Measurements from ENCODE around the gene C1QTNF1. TPM values are rescaled to one million over a fixed set of nuclear protein-coding genes. Genes with fewer than 3 reads are reported as not detected.

Gene C1QTNF1
- total RNA-seq, 1 donor, result 0.10 TPM

DNA sequence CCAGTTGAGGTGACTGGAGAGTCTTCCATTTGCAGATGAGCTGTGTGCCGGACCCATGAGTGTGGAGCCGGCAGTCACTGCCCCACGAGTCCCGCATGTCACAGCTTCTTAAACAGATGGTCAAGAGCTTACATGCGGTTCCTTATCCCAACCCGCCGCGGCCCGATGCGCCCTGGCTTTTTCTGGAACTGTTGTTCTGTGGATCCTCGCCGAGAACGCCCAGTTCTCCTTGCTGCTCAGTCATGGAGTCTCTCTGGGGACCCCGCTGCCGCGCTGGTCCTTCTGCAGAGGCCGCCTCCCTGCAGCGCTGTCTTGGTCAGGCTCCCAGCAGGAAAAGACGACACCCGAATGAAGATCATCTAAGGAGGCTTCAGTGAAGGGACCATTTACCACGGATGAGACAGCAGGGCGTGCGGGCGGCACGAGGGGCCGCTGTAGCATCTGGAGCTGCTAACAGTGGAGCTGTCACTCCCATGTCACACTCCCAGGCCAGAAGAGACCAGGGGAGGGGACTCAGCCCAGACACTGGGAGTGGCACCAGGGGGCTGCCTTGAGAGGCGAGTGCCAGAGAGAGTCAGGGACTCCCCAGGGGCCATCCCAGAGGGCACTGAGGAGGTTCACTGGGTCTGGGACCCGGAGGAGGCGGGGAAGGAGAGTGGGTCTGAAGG, 33.5 kb upstream of the C1QTNF1 start:
- H3K4me3 ChIP-seq (ENCODE audit: low read length), result no peak overlapping the region
- no peaks in the 10 kb centered on the region for H3K9me3 ChIP-seq (ENCODE audit: low read depth, low read length)
- H3K4me1 ChIP-seq (ENCODE audit: insufficient read depth, low read length), result peaks cover 31% of the 10 kb centered on the region
- no peaks in the 10 kb centered on the region for H3K27me3 ChIP-seq (ENCODE audit: insufficient read depth, low read length)

DNA sequence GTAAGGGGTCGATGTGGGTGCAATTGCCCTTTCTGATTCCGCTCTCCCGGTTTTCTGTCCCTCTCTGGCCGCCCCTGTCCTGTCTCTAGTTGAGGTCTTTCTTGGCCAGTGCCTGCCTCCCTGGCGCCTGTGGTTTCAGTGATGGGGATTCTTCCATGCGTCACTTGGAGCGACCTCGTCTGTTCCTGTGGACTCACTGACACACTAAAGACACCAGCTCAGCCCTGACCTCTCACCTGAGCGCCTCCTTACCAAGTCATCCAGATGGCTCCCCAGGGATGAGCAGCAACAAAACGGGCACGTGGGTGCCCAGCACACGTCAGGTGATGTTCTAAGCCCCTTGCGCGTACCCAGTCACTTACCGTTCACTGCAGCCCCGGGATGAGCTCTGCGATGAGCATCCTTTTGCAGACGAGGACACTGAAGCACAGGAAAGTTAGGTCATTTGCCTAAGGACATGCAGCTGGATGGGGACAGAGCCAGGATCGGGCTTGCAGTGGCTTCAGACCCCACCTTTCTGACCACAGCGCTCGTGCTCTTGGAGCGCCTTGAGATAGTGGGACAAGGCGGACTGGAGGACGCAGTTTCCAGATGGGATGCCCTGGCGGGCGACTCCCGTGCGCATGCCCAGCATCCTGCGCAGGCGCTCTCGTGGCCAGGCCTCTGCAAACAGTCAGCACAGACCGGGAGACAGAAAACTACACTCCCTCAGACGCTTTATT, 32.8 kb upstream of the C1QTNF1 start:
- Histone ChIP-seq H3K27me3 (ENCODE audit: insufficient read depth, low read length) (no peaks in the 10 kb centered on the region), H3K4me3 (ENCODE audit: low read length) (no peak overlapping the region), H3K9me3 (ENCODE audit: low read depth, low read length) (no peaks in the 10 kb centered on the region), H3K4me1 (ENCODE audit: insufficient read depth, low read length) (peaks cover 24% of the 10 kb centered on the region)

DNA sequence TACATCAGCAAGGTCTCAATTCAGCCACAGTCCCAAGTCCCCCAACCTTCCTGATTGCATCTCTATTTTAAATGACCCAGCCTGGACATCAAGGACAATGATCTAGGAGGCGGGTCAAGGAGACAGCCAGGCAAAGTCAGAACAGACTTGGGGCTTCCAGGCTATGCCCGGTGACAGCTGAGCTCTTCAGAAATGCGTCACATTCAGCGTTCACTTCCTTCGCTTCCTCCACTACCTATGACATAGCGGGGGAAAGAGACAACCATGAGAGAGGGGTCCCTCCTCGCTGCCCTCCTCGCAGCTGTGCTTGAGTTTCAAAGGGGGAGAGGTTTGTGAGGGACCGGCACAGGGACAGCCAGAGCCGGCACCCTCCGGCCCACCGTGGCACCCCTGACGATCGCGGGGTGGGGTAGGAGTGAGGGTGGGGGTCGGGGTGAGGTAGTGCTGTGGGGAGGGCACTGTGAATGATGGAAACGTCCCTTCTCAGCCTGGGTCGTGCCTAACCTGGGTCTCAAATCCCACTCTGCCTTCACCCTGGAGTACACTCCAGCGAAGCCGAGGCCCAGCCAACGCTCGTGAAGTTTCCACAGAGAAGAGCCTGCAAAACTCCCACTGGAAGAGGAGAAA, 31.9 kb upstream of the C1QTNF1 start:
- H3K27me3 ChIP-seq (ENCODE audit: insufficient read depth, low read length), result no peaks in the 10 kb centered on the region
- no peaks in the 10 kb centered on the region for H3K9me3 ChIP-seq (ENCODE audit: low read depth, low read length)
- H3K4me1 ChIP-seq (ENCODE audit: insufficient read depth, low read length), result peaks cover 15% of the 10 kb centered on the region
- no peak overlapping the region for H3K4me3 ChIP-seq (ENCODE audit: low read length)

DNA sequence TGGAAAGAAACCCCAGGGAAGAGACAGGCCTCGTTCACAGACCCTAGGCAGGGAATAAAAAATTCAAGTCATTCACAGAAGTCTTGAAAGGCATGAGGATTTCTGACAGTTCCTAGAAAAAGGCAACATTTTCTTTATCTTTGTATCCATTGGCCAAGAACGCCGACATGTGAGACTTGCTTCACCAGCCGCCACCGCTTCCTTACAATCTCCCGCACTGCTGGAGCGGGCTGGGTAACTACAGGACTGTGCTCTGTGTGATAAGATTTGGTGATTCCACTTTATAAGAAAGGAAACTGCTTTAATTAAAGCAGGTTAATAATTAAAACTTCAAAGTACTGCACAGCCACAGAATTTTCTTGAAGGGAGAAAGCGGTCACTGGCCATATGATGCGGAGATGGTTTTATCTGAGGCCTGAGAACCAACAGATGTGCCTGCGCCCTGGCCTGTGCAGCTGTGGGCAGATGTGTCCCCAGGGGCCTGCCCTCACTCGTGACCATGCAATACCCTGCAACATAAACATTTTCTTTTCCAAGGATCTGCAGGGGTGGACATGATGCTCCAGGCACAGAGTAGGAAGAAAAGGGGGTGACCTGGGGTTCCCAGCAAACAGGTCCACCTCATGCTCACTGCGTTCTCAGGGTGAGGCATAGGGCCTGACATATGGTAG, 31.3 kb upstream of the C1QTNF1 start:
- no peak overlapping the region for H3K4me3 ChIP-seq (ENCODE audit: low read length)
- peaks cover 9% of the 10 kb centered on the region for H3K4me1 ChIP-seq (ENCODE audit: insufficient read depth, low read length)
- no peaks in the 10 kb centered on the region for H3K27me3 ChIP-seq (ENCODE audit: insufficient read depth, low read length)
- no peaks in the 10 kb centered on the region for H3K9me3 ChIP-seq (ENCODE audit: low read depth, low read length)

DNA sequence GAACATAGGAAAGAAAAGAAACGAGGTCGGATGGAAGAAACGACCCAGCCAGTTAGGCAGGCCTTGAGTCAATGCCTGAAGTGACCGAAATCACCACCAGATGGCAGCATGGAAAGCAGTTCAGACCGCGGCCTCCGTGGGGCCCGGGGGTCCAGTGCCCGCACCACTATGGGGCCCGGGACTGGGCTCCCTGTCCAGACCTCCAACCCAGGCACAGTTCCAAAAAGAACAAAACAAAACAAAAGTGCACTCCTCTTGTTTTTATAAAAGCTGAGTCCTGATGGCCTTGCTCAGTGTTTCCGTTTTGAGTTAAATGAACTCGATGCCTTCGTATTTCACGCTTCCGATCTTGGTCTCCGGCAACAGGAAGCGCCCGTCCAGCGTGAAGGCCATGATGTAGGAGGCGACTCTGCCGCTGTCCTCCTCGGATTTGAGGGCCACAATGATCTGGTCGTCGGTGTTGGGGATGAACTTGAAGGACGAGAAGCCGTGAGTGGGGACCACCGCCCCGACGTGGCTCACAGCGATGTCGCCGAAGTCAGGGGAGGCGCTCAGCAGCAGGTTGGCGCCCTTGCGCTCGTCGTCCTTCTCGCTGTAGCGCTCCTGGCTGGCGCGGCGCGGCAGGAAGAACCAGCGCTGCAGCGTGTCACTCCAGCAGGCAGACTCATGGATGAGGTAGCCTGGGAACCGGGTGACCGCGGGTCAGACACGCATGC, 30.6 kb upstream of the C1QTNF1 start:
- Histone ChIP-seq H3K27me3 (ENCODE audit: insufficient read depth, low read length) (no peaks in the 10 kb centered on the region), H3K4me1 (ENCODE audit: insufficient read depth, low read length) (peaks cover 2% of the 10 kb centered on the region), H3K9me3 (ENCODE audit: low read depth, low read length) (no peaks in the 10 kb centered on the region)

DNA sequence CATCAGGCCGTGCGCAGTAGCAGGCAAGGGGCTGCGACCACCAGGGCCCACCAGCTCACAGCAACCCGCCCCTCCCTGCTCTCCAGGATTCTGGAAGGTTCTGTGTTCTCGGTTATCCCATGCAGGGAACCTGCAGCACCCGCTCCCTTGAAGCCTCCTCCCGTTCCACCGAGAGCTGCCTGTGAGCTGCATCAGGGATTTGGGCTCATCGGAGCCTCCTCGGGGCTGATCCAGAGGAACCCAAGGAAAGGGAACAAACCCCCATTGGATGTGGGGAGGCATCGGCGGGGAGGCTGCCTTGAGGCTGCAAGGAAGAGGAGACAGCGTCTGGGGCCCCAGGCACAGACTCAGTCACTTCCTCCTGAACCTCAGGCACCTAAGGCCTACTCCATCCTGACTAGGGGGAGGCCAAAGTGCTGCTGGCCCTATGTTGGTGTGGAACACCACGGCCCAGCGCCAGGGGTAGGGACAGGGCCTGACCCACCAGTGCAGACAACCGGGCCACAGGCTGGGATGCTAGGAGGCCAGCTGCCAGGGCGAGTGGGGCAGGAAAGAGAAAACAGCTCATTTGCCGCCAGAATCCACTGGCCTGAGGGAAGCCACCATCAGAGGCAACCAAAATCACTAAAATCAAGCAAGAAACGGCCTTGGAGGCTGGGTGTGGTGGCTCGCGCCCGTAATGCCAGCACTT, 29.8 kb upstream of the C1QTNF1 start:
- H3K9me3 ChIP-seq (ENCODE audit: low read depth, low read length), result no peaks in the 10 kb centered on the region
- no peaks in the 10 kb centered on the region for H3K27me3 ChIP-seq (ENCODE audit: insufficient read depth, low read length)
- H3K4me3 ChIP-seq (ENCODE audit: low read length), result no peak overlapping the region
- H3K4me1 ChIP-seq (ENCODE audit: insufficient read depth, low read length), result no peaks in the 10 kb centered on the region

More for the DNA sequence above, 30.6 kb upstream of the C1QTNF1 start:
- H3K4me3 ChIP-seq (ENCODE audit: low read length), result no peak overlapping the region

GRCh38 chr17:78995022-78995760, 28.8 kb upstream of the C1QTNF1 start:
- no peak overlapping the region for H3K4me3 ChIP-seq (ENCODE audit: low read length)

DNA sequence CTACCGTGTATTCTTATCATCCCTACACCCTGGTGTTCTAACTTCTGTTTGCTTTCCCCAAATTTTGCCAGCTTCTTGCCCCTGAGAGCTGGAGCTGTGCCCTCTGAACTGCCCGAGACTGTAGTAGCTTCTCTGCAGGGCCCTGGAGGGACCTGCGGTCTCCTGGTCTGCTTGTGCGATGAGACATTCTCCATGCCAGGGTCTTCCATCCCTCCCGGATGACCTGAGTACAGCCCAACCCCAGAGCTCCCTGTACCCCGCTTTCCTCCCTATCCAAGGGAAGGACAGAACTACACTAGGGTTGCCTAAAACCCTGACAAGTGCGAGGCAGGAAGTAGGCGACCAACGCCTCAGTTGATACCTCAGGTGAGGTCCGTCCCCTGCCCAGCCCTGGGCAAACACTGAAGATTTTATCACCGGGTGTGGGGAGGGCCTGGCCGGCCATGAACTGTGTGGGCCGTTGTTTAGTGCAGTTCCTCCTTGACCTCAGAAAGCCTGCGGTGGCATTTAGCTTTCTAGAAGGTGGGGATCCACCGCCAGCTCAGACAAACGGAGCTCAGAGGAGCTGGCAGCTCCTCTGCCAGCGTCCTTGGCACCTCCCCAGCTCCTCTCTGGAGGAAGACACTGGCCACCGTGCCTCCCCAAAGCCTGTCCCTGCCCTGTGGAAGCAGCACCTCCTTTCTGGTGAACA, 28.1 kb upstream of the C1QTNF1 start:
- H3K4me1 ChIP-seq (ENCODE audit: insufficient read depth, low read length), result no peaks in the 10 kb centered on the region
- no peaks in the 10 kb centered on the region for H3K27me3 ChIP-seq (ENCODE audit: insufficient read depth, low read length)
- no peaks in the 10 kb centered on the region for H3K9me3 ChIP-seq (ENCODE audit: low read depth, low read length)
- H3K4me3 ChIP-seq (ENCODE audit: low read length), result no peak overlapping the region

More at GRCh38 chr17:78995022-78995760, 28.8 kb upstream of the C1QTNF1 start:
- no peaks in the 10 kb centered on the region for H3K27me3 ChIP-seq (ENCODE audit: insufficient read depth, low read length)
- H3K4me1 ChIP-seq (ENCODE audit: insufficient read depth, low read length), result no peaks in the 10 kb centered on the region
- no peaks in the 10 kb centered on the region for H3K9me3 ChIP-seq (ENCODE audit: low read depth, low read length)

DNA sequence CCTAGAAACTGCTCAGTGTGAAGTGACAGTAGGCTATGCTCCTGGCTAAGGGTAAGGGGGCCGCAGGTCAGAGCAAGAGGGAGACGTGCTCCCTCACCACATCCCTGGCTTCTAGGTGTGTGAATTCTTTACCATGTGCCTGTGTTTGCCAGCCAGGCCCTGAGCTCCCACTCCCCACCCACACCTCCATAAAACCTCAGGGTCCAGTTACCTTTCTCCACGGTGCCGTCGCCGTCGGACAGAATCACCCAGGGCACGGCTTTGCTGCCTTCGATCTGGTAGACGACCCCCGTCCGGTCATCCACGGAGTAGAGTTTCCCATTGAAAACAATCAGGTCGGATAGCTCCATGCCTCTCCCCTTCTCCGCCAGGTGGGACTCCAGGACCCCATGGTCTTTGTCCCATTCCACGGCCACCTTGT, 27.2 kb upstream of the C1QTNF1 start:
- Histone ChIP-seq H3K4me3 (ENCODE audit: low read length) (no peak overlapping the region), H3K27me3 (ENCODE audit: insufficient read depth, low read length) (no peaks in the 10 kb centered on the region), H3K9me3 (ENCODE audit: low read depth, low read length) (no peaks in the 10 kb centered on the region), H3K4me1 (ENCODE audit: insufficient read depth, low read length) (no peaks in the 10 kb centered on the region)

DNA sequence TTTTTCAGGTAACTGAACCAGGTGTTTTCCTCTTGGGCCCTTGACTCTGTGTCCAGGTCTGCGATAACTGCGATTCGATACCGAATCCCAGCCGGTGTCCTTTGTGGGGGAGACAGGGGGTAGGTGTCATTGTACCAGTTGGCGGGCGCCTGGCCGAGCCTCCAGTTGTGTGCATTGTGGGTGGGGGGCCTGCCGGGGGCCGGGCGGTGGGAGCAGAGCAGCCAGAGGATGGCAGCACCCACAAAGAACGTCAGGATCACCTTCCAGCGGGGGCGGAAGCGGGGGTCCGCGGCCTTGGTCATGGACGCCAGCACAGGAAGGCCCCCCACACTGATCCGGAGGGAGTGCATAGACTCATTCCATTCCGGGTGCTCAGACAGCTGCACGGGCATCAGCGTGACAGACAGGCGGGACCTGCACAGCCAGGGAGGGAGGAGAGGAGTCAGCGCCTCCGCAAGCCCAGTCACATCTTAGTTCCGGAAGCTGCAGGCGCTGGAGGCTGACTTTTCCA, 26.7 kb upstream of the C1QTNF1 start:
- Histone ChIP-seq H3K4me3 (ENCODE audit: low read length) (no peak overlapping the region), H3K9me3 (ENCODE audit: low read depth, low read length) (no peaks in the 10 kb centered on the region), H3K27me3 (ENCODE audit: insufficient read depth, low read length) (no peaks in the 10 kb centered on the region), H3K4me1 (ENCODE audit: insufficient read depth, low read length) (no peaks in the 10 kb centered on the region)

DNA sequence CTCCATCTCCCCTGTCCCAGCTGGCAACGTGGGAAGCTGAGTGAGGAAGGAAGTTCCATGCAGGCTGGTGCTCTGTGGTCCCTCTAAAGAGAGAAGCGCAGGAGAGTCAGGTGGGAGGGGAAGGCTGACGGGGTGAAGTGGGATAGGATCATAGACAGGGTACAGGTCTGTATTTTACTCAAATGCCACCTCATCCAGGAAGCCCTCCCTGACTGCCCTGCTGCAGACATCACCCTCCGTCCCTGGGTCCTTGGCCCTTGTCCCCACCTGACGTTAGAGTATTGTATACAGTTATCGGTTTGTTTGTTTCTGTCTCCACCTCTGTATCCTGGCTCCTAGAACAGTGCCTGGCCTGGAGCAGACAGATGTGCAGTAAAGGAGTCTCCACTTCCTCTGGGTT, 26.1 kb upstream of the C1QTNF1 start:
- H3K9me3 ChIP-seq (ENCODE audit: low read depth, low read length), result no peaks in the 10 kb centered on the region
- no peaks in the 10 kb centered on the region for H3K27me3 ChIP-seq (ENCODE audit: insufficient read depth, low read length)
- no peak overlapping the region for H3K4me3 ChIP-seq (ENCODE audit: low read length)
- no peaks in the 10 kb centered on the region for H3K4me1 ChIP-seq (ENCODE audit: insufficient read depth, low read length)

- no peaks in the 10 kb centered on the region for H3K4me1 ChIP-seq (ENCODE audit: insufficient read depth, low read length)
- H3K27me3 ChIP-seq (ENCODE audit: insufficient read depth, low read length), result no peaks in the 10 kb centered on the region
- no peaks in the 10 kb centered on the region for H3K9me3 ChIP-seq (ENCODE audit: low read depth, low read length)
- no peak overlapping the region for H3K4me3 ChIP-seq (ENCODE audit: low read length)
Observed at GRCh38 chr17:78998311-78999055, 25.5 kb upstream of the C1QTNF1 start.

Data from mononuclear cell (primary cell).